Motor neuron (in vitro differentiated cells): ENCODE measurements around the gene CPNE7. TPM values are rescaled to one million over a fixed set of nuclear protein-coding genes. Genes with fewer than 3 reads are reported as not detected.

Experiments
- ATAC-seq, 8 experiments: fragments of 200-7000 bp; cut with Tn5 transposase; replicated peaks in 6 of 8; 2 replicates each; pipeline ENCODE4 v1.8.0; 2021; ENCODE audit warnings: mild to moderate bottlenecking in 8 of 8, moderate library complexity in 8 of 8
- H3K27ac ChIP-seq, 2 donors: fragments of 250-450 bp; sonication (Bioruptor Pico); 2 replicates each; pipeline ENCODE4 v1.9.0; 2021; ENCODE audit warnings: antibody characterized with exemption in 2 of 2, mild to moderate bottlenecking in 2 of 2, moderate library complexity in 1 of 2
- H3K4me1 ChIP-seq, 2 donors: fragments of 250-450 bp; sonication (Bioruptor Pico); replicated peaks in 1 of 2; 2 replicates each; pipeline ENCODE4 v1.6.1; 2021; ENCODE audit warnings: antibody characterized with exemption in 2 of 2, mild to moderate bottlenecking in 2 of 2, moderate library complexity in 1 of 2
- H3K4me3 ChIP-seq, 5 donors: fragments of 250-450 bp; sonication (Bioruptor Pico); 2 replicates each; pipeline ENCODE4 v1.9.0; 2021; ENCODE audit warnings: antibody characterized with exemption in 5 of 5, mild to moderate bottlenecking in 5 of 5, moderate library complexity in 4 of 5
- WGBS, 10 experiments: fragments of 450-650 bp; shearing (Covaris generic); methylation state at CpG; one replicate each; pipeline ENCODE4 v1.0.0; 2022; 5-methylcytosine and 5-hydroxymethylcytosine counted together
- in situ Hi-C, 9 experiments: fragments of 400-800 bp; cut with MboI; loops; one replicate each; pipeline ENCODE4 v1.15.0; 2021; ENCODE audit warnings: low sequenced_read_pairs in 9 of 9, low pct_unique_long_range_greater_than_20kb in 2 of 9; ENCODE audit not compliant: unreplicated experiment in 9 of 9
- total RNA-seq, 8 experiments: library from RNA; unstranded; fragments of 300-600 nt; gene quantifications; 2 replicates each; pipeline versions ENCODE4 v1.2.3 to v1.2.4, GENCODE V29; 2022

Gene CPNE7
- total RNA-seq, 8 experiments from 2014 or later, result 2.2 to 17.1 (median 7.3) TPM; not detected in 1

DNA sequence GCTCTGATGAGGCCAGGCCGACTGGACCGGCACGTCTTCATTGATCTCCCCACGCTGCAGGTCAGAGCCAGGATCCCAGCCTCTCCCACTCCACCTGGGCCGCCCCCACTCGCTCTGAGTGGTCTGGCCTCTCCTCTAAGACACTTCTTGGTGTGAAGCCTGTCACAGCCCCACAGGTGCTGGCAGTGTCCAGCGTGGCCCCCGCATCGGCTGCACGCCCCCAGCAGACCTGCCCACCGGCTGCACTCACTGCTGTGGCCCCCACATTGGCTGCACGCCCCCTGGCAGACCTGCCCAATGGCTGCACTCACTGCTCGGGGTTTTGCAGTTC lies 30.9 kb upstream of the CPNE7 start:
- no peaks in the 10 kb centered on the region for H3K4me1 ChIP-seq
- no peak overlapping the region for H3K4me3 ChIP-seq
- ATAC-seq, result peak in 1 of 8 experiments; percentile 3
- WGBS, 10 experiments, result 100% methylated on average over 3 of the region's 13 CpGs; no CpG with 5 or more reads in 8 of the 10 experiments
- in situ Hi-C loops, result no loop called here
- no peak overlapping the region for H3K27ac ChIP-seq

DNA sequence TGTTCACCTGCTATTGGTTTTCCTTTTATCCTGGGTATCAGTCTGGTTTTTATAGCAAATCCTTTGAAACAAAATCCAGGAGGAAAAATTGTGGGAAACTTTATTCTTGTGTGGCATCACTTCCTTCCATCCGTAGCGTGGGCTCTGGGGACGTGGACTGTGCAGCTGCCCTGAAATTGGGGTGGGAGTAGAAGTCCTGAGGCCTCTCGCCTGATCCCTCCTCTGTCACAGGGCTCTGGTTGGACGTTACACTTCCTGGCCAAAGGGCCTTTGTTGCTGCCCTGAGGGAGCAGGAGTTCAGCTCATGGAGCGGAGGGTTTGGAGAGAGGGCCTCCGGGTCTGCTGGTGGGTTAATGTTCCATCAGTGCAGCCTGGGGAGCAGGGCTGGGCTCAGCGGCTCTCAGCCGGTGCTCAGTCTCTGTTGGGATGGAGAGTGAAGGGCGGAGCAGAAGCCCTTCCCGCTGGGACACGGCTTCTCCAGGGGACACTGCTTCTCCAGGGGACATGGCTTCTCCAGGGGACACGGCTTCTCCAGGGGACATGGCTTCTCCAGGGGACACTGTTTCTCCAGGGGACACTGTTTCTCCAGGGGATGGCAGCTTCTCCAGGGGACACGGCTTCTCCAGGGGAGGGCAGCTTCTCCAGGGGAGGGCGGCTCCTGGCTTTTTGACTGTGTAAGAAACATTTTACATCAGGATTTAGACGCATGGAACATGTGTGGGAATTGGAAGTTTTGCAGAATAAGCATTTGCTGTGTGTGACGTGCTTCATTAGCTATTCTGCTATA lies 30.3 kb upstream of the CPNE7 start:
- in situ Hi-C loops, result no loop called here
- no peak overlapping the region for H3K4me3 ChIP-seq
- 49 to 100% (median 70%) methylated on average over 1 to 8 of the region's 17 CpGs; no CpG with 5 or more reads in 3 of the 10 experiments for WGBS, 10 experiments
- no peak for ATAC-seq
- H3K27ac ChIP-seq, result no peak overlapping the region
- H3K4me1 ChIP-seq, result no peaks in the 10 kb centered on the region

DNA sequence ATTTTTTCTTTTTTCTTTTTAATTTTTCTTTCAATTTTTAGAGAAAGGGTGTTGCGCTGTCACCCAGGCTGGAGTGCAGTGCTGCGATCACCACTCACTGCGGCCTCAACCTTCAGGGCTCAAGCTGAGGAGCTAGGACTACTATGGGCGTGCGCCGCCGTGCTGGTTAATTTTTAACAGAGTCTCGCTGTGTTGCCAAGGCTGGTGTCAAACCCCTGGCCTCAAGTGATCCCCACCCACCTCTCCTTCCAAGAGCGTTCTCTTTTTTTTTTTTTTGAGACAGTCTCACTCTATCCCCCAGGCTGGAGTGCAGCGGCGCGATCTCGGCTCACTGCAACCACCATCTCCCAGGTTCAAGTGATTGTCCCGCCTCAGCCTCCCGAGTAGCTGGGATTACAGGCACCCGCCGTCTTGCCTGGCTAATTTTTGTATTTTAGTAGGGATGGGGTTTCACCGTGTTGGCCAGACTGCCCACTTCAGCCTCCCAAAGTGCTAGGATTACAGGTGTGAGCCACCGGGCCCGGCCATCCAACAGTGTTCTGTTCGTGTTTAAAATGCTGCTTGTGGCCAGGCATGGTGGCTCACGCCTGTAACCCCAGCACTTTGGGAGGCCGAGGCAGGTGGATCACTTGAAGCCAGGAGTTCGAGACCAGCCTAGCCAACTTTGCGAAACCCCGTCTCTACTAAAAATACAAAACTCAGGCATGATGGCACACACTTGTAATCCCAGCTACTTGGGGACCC lies 29.6 kb upstream of the CPNE7 start:
- no peaks in the 10 kb centered on the region for H3K4me1 ChIP-seq
- H3K4me3 ChIP-seq, result no peak overlapping the region
- in situ Hi-C loops, result no loop called here
- whole genome bisulfite sequencing, 10 experiments, result 40 to 100% (median 80%) methylated on average over 1 to 24 of the region's 26 CpGs; no CpG with 5 or more reads in 1 of the 10 experiments
- no peak for ATAC-seq
- H3K27ac ChIP-seq, result no peak overlapping the region

DNA sequence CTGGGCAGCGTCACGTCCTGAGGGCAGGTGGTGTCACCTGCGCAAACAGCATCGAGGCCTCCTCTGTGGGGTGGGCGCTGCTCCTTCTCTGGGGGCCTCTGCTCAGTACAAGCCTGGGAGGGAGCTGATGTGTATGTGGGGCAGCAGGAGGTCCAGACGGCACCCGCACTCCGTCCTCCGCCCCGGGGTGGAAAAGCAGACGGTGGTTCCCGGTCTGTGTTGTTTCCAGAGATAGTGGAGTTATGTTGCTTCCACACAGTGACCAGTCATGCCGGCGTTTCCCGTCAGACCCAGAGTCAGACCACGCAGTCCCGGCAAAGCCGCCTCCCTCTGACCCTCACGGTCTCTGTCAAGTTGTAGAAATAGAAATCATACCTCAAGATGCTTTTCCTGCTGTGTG lies 28.8 kb upstream of the CPNE7 start:
- Histone ChIP-seq H3K4me3 (no peak overlapping the region), H3K4me1 (no peaks in the 10 kb centered on the region), H3K27ac (no peak overlapping the region)
- WGBS, 10 experiments, result 40 to 100% (median 93%) methylated on average over 1 to 7 of the region's 19 CpGs; no CpG with 5 or more reads in 7 of the 10 experiments
- in situ Hi-C loops, result no loop called here
- no peak for ATAC-seq

DNA sequence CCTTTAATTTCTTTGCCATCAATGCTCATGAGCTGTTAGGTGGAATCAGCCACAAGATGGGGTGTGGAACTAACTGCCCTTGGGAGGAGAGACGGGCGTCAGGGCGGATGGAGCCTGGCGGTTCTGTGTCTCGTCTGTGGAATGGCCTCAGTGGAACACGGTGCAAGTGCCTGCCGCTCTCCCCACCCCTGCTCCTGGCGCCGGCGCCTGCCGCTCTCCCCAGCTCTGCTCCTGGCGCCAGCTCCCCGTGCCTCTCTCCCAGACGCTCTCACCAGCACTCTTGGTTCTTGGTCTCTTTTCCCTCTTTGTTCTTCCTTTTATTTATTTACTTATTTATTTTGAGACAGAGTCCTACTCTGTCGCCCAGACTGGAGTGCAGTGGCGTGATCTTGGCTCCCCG lies 28.3 kb upstream of the CPNE7 start:
- ATAC-seq, result no peak
- H3K4me1 ChIP-seq, result no peaks in the 10 kb centered on the region
- no peak overlapping the region for H3K27ac ChIP-seq
- no peak overlapping the region for H3K4me3 ChIP-seq
- in situ Hi-C loops, result no loop called here
- WGBS, 10 experiments, result 95 to 100% (median 100%) methylated on average over 1 to 16 of the region's 17 CpGs; no CpG with 5 or more reads in 3 of the 10 experiments

DNA sequence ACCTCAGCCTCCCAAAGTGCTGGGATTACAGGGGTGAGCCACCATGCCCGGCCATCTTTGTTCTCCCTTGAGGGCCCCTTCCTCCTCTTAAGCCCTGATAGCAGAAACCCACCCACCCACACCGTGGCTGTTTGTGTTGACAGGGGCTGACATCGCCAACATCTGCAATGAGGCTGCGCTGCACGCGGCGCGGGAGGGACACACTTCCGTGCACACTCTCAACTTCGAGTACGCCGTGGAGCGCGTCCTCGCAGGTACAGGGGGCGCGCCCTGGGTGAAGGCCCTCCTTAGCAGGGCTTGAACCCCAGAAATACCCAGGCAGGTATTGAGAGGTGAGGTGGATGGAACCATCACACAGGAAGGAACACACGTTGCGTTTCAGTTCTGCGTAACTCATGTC lies 27.7 kb upstream of the CPNE7 start:
- Histone ChIP-seq H3K4me3 (no peak overlapping the region), H3K4me1 (no peaks in the 10 kb centered on the region), H3K27ac (no peak overlapping the region)
- no peak for ATAC-seq
- 88 to 100% (median 99%) methylated on average over 2 to 17 of the region's 20 CpGs; no CpG with 5 or more reads in 3 of the 10 experiments for WGBS, 10 experiments
- in situ Hi-C loops, result no loop called here

DNA sequence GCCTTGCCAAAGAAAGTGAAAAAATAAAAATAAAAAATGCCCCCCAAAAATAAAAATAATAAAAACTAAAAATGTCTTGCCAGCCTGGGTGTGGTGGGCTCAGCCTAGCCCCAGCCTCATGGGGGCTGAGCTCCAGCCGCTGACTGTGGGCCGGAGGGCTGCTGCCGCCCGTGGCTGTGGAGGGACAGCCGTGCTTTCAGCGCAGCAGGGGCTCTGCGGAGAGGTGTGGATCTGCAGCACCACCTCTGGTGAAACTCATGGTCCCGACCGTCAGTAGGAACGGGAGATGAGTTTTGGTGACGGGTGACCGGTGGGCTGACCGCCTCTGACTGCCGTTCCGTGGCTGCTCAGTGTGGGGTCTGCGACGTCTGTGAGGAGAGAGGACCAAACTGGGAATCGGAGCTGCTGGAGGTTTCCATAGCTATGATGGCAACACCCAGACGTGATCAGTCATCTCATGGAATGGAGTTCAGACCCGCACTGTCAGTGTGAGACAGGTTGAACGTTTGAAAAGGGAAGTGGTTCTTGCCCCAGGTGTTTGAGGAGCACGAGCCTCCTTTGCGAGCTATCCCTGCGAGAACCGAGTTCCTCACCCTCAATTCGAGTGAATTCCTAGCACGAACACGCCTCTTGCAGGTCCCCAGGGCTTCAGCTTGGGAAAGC lies 27.1 kb upstream of the CPNE7 start:
- no peak overlapping the region for H3K4me3 ChIP-seq
- no peaks in the 10 kb centered on the region for H3K4me1 ChIP-seq
- no peak for ATAC-seq
- no peak overlapping the region for H3K27ac ChIP-seq
- in situ Hi-C loops, result no loop called here
- WGBS, 10 experiments, result 73 to 100% (median 92%) methylated on average over 2 to 18 of the region's 28 CpGs; no CpG with 5 or more reads in 3 of the 10 experiments

DNA sequence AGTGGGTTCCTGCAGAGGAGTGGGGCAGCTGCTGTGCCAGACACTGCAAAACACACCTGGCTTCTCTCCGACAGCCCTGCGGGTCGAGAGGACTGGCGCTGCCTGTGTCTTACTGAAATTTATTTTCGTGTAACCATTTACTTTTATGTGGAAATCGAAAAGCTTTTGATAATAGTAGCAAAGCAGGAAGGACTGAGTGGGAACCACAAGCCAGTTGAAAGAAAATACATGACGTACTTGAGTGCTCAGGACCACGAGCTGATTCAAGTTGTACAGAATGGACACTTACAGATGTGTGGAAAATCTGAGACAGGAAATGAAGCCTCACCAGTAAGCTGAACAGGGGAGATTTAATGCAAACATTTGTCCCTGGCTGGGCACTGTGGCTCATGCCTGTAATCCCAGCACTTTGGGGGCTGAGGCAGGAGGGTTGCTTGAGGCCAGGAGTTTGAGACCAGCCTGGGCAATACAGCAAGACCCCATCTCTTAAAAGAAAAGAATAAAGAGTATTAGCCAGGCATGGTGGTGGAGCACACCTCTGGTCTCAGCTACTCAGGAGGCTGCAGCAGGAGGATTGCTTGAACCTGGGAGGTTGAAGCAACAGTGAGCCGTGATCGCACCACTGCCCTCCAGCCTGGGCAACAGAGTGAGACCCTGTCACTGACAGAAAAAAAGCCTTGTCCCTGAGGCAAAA lies 26.4 kb upstream of the CPNE7 start:
- H3K4me3 ChIP-seq, result no peak overlapping the region
- no peaks in the 10 kb centered on the region for H3K4me1 ChIP-seq
- H3K27ac ChIP-seq, result no peak overlapping the region
- in situ Hi-C loops, result no loop called here
- WGBS, 10 experiments, result 93 to 100% (median 100%) methylated on average over 2 to 5 of the region's 10 CpGs; no CpG with 5 or more reads in 5 of the 10 experiments
- no peak for ATAC-seq

DNA sequence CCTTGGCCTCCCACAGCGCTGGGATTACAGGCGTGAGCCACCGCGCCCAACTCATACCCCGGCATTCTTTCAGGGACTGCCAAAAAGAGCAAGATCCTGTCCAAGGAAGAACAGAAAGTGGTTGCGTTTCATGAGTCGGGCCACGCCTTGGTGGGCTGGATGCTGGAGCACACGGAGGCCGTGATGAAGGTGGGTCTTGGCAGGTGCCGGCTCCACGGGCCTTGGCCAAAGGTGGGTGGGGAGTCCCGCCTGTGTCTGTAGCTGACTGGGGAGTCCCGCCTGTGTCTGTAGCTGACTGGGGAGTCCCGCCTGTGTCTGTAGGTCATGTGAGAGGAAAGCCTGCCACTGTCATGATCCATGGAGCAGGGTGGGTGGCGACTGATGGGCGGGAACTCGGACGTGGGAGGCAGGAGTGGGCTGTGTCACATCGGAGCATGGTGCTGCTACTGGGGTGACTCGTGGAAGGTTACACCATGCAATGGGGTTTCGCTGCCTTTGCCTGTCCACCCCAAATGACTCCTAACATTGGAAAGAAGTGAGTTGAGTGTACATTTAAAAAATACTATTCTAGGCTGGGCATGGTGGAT lies 25.0 kb upstream of the CPNE7 start:
- peak in 4 of 8 experiments; percentile 11 to 47 (median 22) for ATAC-seq
- WGBS, 10 experiments, result 67 to 100% (median 94%) methylated on average over 1 to 13 of the region's 22 CpGs; no CpG with 5 or more reads in 3 of the 10 experiments
- in situ Hi-C loops, result no loop called here
- Histone ChIP-seq H3K4me3 (no peak overlapping the region), H3K4me1 (no peaks in the 10 kb centered on the region), H3K27ac (no peak overlapping the region)

DNA sequence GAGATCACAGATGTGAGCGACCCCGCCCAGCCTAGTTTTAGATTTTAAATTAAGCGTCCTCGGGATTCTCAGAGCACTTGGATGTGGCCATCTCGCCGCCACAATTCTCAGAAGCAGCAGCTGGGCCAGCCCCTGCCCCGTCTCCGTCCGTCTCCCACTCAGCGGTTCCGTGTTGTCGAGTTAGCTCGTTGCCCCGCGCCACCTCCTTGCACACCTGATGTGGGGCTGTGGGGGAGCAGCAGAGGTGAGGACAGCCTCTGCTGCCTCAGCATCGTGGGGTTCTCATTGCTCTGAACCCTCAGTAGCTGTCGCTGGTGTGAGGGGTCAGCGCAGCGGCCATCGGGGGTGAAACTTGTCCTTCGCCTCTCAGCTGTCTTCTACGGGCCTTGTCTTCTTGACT lies 23.2 kb upstream of the CPNE7 start:
- in situ Hi-C loops, result no loop called here
- H3K4me3 ChIP-seq, result no peak overlapping the region
- no peak for ATAC-seq
- H3K4me1 ChIP-seq, result no peaks in the 10 kb centered on the region
- 90 to 95% methylated on average over 4 to 6 of the region's 22 CpGs; no CpG with 5 or more reads in 8 of the 10 experiments for WGBS, 10 experiments
- no peak overlapping the region for H3K27ac ChIP-seq

DNA sequence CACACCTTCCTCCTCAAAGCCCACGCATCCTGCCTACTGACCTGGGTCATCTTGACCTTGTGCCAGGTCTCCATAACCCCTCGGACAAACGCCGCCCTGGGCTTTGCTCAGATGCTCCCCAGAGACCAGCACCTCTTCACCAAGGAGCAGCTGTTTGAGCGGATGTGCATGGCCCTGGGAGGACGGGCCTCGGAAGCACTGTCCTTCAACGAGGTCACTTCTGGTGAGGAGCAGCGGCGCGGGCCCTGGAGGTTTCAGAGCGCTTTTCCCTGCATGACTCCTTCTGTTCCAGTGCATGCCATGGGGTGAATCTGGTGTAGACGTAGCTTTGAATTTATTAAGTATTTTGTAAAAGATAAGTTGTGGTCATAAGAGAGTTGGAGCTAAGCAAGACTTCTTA lies 22.6 kb upstream of the CPNE7 start:
- in situ Hi-C loops, result no loop called here
- Histone ChIP-seq H3K4me3 (no peak overlapping the region), H3K4me1 (no peaks in the 10 kb centered on the region), H3K27ac (no peak overlapping the region)
- ATAC-seq, result no peak
- 94 to 100% (median 100%) methylated on average over 1 to 4 of the region's 13 CpGs; no CpG with 5 or more reads in 4 of the 10 experiments for WGBS, 10 experiments

DNA sequence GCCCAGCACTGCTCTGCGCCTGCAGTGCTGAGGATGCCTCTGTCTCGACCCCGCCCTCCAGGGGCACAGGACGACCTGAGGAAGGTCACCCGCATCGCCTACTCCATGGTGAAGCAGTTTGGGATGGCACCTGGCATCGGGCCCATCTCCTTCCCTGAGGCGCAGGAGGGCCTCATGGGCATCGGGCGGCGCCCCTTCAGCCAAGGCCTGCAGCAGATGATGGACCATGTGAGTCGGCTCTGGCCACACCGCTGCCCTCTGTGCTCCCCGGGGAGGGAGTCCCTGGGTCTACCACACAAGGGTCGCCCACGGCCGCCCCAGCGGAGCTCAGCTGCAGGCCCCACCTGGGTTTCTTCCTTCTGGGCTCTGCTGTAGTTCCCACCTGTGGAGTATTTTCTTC lies 21.8 kb upstream of the CPNE7 start:
- 93 to 94% methylated on average over 3 to 7 of the region's 18 CpGs; no CpG with 5 or more reads in 8 of the 10 experiments for WGBS, 10 experiments
- no peak overlapping the region for H3K4me3 ChIP-seq
- no peak overlapping the region for H3K27ac ChIP-seq
- no peak for ATAC-seq
- in situ Hi-C loops, result no loop called here
- H3K4me1 ChIP-seq, result no peaks in the 10 kb centered on the region
